Large intestine (tissue), 3 donors: Measurements from ENCODE around the gene DISC1. TPM values are rescaled to one million over a fixed set of nuclear protein-coding genes. Genes with fewer than 3 reads are reported as not detected.
"Not testable (repeated sequence)": the region's sequence is repeated elsewhere in the genome, so short reads cannot be mapped to it uniquely, and the experiment has no call there.

Experiments used
- DNase-seq, 2 donors: peaks; one replicate each; pipeline versions ENCODE4 v3.0.0 to v3.0.0-alpha.2; 2013
- H3K27ac ChIP-seq: one replicate; pipeline ENCODE4 v1.5.1; 2013; ENCODE audit warnings: low read length
- H3K27me3 ChIP-seq: 2 replicates; pipeline ENCODE4 v1.6.1; 2013; ENCODE audit warnings: low read length; ENCODE audit not compliant: control insufficient read depth, insufficient read depth
- H3K36me3 ChIP-seq: 2 replicates; pipeline ENCODE4 v1.6.1; 2013; ENCODE audit warnings: low read length; ENCODE audit not compliant: control insufficient read depth, insufficient read depth
- H3K4me1 ChIP-seq: one replicate; pipeline ENCODE4 v1.6.1; 2013; ENCODE audit warnings: low read length; ENCODE audit not compliant: control insufficient read depth, insufficient read depth
- H3K4me3 ChIP-seq: one replicate; pipeline ENCODE4 v1.5.1; 2013; ENCODE audit warnings: low read length
- H3K9me3 ChIP-seq: one replicate; pipeline ENCODE4 v1.6.1; 2013; ENCODE audit warnings: mild to moderate bottlenecking, low read depth, low read length, moderate library complexity; ENCODE audit not compliant: control insufficient read depth
- WGBS: methylation state at CpG from one replicate; pipeline ENCODE4 v1.1.5; 2013; ENCODE audit warnings: low lambda C conversion rate; ENCODE audit not compliant: insufficient coverage; 5-methylcytosine and 5-hydroxymethylcytosine counted together
- polyA plus RNA-seq: library from polyadenylated mRNA; unstranded; fragments of 120-200 nt; gene quantifications from one replicate; pipeline ENCODE4 v1.2.1, GENCODE V29; 2013

Gene DISC1
- polyA plus RNA-seq, 1 donor = 2.4 TPM

DNA sequence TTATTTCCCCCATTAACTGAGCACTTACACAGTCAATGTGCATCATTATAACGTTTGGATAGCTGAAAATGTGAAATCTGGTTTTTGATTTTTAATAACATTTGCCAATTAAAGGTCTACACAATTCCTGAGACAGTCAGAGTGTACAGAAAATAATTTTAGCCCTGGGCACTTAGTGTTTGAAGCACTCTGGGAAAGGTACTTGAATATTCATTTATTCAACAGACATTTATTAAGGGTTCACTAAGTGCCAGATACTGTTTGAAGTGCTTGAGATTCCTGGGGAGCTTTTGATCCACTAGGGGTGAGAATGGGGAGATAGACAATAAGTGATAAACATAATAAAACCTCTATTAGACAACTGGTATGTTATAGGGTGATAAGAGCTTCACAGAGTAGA lies 141.8 kb downstream of the DISC1 start:
- no peak for DNase-seq
- H3K27me3 ChIP-seq = no peaks in the 10 kb centered on the region
- H3K4me3 ChIP-seq = no peak overlapping the region
- no peaks in the 10 kb centered on the region for H3K9me3 ChIP-seq
- H3K27ac ChIP-seq = no peak overlapping the region
- peaks cover 6% of the 10 kb centered on the region for H3K36me3 ChIP-seq
- H3K4me1 ChIP-seq = no peaks in the 10 kb centered on the region
- WGBS = no CpG with 5 or more reads among the region's 1 CpG

DNA sequence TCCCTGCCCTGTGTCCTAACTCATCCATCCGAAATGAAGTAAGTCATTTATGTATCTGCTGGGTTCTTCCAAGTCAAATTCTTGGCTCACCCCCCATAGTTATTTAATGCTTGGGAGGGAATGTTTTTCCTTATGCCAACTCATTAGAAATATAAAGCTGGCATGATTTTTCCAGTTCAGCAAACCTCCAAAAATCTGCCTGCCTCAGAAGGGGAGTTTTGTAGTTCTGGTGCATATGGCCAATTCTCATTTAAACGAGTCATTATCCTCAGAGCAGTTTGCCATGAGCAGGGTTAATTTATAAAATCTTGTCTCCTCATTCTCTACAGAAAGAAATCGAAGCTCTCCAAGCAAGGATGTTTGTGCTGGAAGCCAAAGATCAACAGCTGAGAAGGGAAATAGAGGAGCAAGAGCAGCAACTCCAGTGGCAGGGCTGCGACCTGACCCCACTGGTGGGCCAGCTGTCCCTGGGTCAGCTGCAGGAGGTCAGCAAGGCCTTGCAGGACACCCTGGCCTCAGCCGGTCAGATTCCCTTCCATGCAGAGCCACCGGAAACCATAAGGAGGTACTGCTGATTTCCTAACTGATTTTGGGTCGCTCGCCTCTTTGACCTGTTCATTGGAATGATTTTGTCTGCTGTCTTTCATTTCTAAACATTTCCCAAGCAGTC lies 144.1 kb downstream of the DISC1 start:
- no CpG with 5 or more reads among the region's 8 CpGs for WGBS
- H3K4me3 ChIP-seq = no peak overlapping the region
- no peak overlapping the region for H3K27ac ChIP-seq
- no peaks in the 10 kb centered on the region for H3K27me3 ChIP-seq
- DNase-seq = no peak
- no peaks in the 10 kb centered on the region for H3K9me3 ChIP-seq
- H3K36me3 ChIP-seq = peaks cover 6% of the 10 kb centered on the region
- no peaks in the 10 kb centered on the region for H3K4me1 ChIP-seq

DNA sequence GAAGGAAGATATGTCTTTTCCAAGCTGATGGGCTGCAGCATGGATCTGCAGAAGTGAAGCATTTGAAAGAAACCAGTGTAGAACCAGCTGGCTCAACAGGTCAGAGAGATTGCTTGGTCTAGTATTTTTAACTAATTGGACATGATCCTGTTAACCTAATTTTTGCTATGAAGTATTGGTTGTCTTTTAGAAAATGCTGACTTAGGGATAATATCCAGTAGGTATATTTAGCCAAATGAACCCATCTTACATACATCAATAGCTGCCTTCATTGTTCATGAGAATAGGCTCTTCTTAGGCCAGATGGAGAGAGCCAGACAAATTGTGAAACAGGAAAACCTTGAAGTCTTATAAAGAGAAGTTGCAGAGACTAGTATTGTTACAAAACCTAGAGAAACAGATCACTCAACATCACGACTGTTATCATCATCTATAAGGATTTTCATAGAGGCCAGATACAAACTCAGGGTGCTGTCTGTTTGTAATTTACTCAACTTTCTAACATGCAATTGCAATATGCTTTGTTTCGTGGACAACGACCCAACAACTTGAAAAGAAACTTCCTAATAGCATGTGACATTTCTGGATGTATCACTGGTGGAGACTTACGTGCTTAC lies 148.2 kb downstream of the DISC1 start:
- no CpG with 5 or more reads among the region's 4 CpGs for WGBS
- Histone ChIP-seq H3K27ac (no peak overlapping the region), H3K36me3 (peaks cover 3% of the 10 kb centered on the region), H3K4me1 (no peaks in the 10 kb centered on the region), H3K27me3 (no peaks in the 10 kb centered on the region), H3K4me3 (no peak overlapping the region), H3K9me3 (no peaks in the 10 kb centered on the region)
- no peak for DNase-seq

DNA sequence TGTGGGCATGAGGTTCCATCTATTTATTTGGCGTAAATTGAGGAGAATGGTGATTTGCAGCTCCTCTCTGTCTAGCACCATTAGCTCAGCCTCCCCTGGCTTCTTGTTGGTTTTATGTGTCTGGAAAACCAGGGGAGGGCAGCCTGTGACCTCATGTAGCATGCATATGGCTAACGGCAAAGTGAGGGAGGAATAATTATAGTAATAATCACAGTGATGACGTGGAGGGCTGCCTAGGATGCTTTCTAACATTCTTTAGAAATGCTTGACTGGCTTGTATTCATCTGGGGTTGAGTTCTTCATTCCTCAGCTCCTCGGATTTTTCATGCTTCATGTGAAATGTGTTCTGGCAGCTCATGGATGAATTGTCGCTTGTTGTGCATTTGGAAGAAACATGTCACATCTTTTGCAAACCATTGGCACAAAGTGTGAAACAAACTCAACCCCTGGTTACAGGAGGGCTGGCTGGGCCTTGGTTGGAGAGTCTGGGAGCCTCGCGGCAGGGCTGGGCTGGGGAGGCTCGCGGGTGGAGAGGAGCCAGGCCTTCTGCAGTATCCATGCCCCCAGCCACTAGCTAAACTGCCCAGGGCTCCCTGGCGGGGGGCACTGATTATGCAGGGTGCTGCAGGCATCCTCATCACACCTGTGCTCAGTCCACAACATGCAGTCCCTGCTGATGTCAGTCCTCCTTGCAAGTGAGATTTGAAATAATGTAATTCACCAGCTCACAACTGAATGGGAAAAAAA lies 149.6 kb downstream of the DISC1 start:
- Histone ChIP-seq H3K4me1 (no peaks in the 10 kb centered on the region), H3K9me3 (no peaks in the 10 kb centered on the region), H3K36me3 (no peaks in the 10 kb centered on the region), H3K27me3 (no peaks in the 10 kb centered on the region), H3K4me3 (no peak overlapping the region), H3K27ac (no peak overlapping the region)
- no CpG with 5 or more reads among the region's 10 CpGs for WGBS
- DNase-seq = peak; percentile 6 to 7

DNA sequence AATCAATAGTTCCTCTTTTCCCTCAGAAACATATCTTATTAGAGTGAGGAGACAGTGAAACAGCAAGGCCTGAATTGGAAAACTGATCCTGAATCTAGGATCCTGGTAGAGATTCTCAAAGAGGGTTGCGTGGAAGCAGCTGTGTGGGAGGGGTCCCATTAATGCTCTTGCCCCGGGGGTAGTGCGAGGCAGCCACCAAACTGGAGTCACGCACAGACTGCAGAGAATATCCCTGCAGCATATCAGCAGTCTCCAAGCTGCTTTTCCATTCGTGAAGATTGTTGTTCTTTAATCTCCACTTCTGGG lies 150.1 kb downstream of the DISC1 start:
- Histone ChIP-seq H3K4me1 (no peaks in the 10 kb centered on the region), H3K27me3 (no peaks in the 10 kb centered on the region), H3K27ac (no peak overlapping the region), H3K4me3 (no peak overlapping the region), H3K36me3 (no peaks in the 10 kb centered on the region), H3K9me3 (no peaks in the 10 kb centered on the region)
- DNase-seq = no peak
- 60% methylated on average over 1 of the region's 5 CpGs for WGBS

DNA sequence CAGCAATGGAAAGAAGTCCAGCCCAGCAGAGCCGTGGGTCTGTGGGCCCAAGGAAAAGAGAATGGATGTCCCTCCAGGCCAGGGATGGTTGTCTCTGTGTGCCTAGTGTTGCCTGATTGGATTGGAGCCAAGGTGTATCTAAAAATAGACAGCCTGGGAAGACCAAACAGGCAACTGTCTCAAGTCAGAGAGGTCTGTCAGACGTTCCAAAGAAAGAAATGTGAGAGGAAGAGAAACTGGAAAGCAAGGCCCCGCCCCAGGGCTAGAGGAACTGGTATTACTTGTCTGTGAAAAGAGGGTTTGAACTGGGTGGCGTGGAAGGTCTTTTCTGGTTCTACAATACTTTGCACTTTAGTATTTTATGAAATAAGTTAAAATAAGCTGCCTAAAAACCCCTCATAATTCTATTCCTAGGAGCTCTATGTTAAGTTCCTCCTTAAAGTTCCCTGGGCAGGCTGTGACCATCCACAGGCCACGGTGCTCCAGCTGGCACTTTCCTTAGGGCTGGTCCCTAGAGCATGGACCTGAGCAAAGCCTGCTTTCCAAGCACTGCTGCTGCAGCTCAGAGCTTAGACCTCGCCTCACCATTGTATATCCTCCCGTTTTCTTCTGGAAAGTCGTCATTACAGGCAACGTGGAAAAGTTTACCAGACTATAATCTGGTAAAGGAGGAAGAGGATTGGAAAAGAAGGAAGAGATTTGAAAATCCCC lies 151.6 kb downstream of the DISC1 start:
- 80% methylated on average over 1 of the region's 9 CpGs for WGBS
- Histone ChIP-seq H3K36me3 (no peaks in the 10 kb centered on the region), H3K9me3 (no peaks in the 10 kb centered on the region), H3K4me3 (no peak overlapping the region), H3K4me1 (no peaks in the 10 kb centered on the region), H3K27ac (no peak overlapping the region), H3K27me3 (no peaks in the 10 kb centered on the region)
- peak in 1 of 2 donors; percentile 11 for DNase-seq

DNA sequence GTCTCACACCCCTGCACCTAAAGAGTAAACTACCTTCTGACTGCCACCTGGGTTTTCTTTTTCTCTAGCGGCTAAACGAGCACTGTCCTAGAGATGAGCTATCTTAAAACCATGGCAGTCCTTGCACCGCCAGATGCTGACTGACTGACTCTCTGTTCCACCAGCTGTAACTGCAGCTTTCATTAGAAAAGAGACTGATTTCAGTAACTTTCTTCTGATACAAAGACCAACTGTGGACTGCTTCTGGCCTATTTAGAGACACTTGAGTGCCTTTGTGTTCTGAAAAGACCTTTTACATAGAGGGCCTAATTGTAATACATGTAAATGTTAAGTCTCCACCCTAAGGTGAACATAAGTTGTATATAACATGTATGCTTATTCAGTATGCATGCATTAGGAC lies 152.5 kb downstream of the DISC1 start:
- DNase-seq = no peak
- Histone ChIP-seq H3K9me3 (no peaks in the 10 kb centered on the region), H3K4me3 (no peak overlapping the region), H3K4me1 (no peaks in the 10 kb centered on the region), H3K36me3 (no peaks in the 10 kb centered on the region), H3K27ac (no peak overlapping the region), H3K27me3 (no peaks in the 10 kb centered on the region)
- WGBS = 100% methylated on average over 1 of the region's 3 CpGs

DNA sequence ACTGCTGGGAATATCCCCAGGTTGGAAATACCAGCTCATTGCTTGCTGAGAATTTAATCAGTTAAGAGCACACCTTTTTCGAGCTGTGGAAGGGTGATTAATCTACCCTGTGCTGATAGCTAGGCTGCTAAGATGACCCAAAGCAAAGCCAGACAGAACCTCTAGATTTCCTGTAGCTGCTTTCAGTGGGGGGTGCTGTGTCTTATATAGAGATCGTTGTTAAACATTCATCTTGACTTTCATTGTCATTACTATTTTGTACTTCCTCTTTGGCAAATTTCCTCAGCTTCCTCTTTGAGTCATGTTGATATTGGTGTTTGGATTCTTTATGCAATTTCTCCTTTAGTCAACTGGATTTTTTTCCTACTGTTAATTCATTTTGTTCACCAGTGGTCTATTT lies 155.3 kb downstream of the DISC1 start:
- H3K9me3 ChIP-seq = no peaks in the 10 kb centered on the region
- no peak overlapping the region for H3K4me3 ChIP-seq
- no peaks in the 10 kb centered on the region for H3K4me1 ChIP-seq
- no peaks in the 10 kb centered on the region for H3K27me3 ChIP-seq
- no peak overlapping the region for H3K27ac ChIP-seq
- no peak for DNase-seq
- no peaks in the 10 kb centered on the region for H3K36me3 ChIP-seq
- WGBS = no CpG with 5 or more reads among the region's 2 CpGs

DNA sequence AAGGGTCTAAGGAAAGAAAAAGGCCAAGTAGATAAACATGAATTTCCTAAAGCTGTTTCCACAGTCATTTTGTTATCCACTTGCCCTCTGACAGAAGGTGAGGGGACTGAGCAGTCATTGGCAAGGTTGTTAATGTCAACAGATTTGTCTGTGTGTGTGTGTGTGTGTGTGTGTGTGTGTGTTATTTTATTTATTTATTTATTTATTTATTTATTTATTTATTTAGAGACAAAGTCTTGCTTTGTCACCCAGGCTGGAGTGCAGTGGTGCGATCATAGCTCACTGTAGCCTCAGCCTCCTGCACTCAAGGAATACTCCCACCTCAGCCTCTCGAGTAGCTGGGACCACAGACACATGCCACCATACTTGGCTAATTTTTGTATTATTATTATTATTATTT lies 158.5 kb downstream of the DISC1 start:
- not testable (repeated sequence) for H3K4me1 ChIP-seq, H3K36me3 ChIP-seq, H3K9me3 ChIP-seq, H3K4me3 ChIP-seq, DNase-seq, H3K27ac ChIP-seq, H3K27me3 ChIP-seq
- WGBS = no CpG with 5 or more reads among the region's 2 CpGs

DNA sequence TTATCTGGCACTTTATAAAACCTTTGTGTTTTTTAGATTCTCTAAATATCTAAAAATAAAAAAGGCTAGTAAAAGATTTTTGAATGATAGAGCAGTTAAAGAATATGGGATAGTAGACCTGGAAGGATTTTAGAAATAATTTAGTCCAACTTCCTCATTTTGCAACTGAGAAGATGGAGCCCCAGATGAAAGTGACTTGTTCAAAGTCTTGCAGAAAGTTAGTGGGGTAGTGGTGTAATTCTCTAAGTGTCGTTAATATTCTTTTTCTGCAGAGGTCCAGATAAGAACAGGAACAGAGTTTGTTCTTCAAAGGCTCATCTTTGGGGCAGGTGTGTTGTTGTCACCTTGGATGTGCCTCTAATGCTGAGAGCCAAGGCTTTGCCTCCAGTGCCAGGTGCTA lies 159.5 kb downstream of the DISC1 start:
- no peaks in the 10 kb centered on the region for H3K36me3 ChIP-seq
- H3K4me3 ChIP-seq = no peak overlapping the region
- no peaks in the 10 kb centered on the region for H3K9me3 ChIP-seq
- no peaks in the 10 kb centered on the region for H3K27me3 ChIP-seq
- no CpG with 5 or more reads among the region's 1 CpG for WGBS
- no peak for DNase-seq
- H3K27ac ChIP-seq = no peak overlapping the region
- no peaks in the 10 kb centered on the region for H3K4me1 ChIP-seq
